ENCODE data around the gene ATG10.
"Not testable (repeated sequence)": the region's sequence is repeated elsewhere in the genome, so short reads cannot be mapped to it uniquely, and the experiment has no call there.

The ATG10 gene

GRCh38 chr5:82139837-82140236 is 168.0 kb downstream of the ATG10 start:
- not testable (repeated sequence) for DNase-seq

GRCh38 chr5:82142217-82142841 is 170.5 kb downstream of the ATG10 start:
- DNase-seq: no peak

GRCh38 chr5:82142928-82143577 is 171.2 kb downstream of the ATG10 start:
- no peak for DNase-seq

GRCh38 chr5:82147860-82148573 is 176.2 kb downstream of the ATG10 start:
- DNase-seq: no peak

GRCh38 chr5:82149434-82149833 is 177.6 kb downstream of the ATG10 start:
- no peak for DNase-seq

- DNase-seq: no peak
Measured at GRCh38 chr5:82150559-82150958, 178.7 kb downstream of the ATG10 start.

- no peak for DNase-seq
Measured at GRCh38 chr5:82151204-82151603, 179.4 kb downstream of the ATG10 start.

- no peak for DNase-seq
Measured at GRCh38 chr5:82151662-82152061, 179.8 kb downstream of the ATG10 start.

- DNase-seq: no peak
Measured at GRCh38 chr5:82152978-82153481, 181.2 kb downstream of the ATG10 start.

GRCh38 chr5:82154776-82155175 is 183.0 kb downstream of the ATG10 start:
- no peak for DNase-seq

- no peak for DNase-seq
Measured at GRCh38 chr5:82155305-82155704, 183.5 kb downstream of the ATG10 start.

- no peak for DNase-seq
Measured at GRCh38 chr5:82156874-82157273, 185.1 kb downstream of the ATG10 start.

GRCh38 chr5:82158755-82159413 is 187.1 kb downstream of the ATG10 start:
- no peak for DNase-seq

- DNase-seq: no peak
Measured at GRCh38 chr5:82160948-82161347, 189.1 kb downstream of the ATG10 start.

GRCh38 chr5:82162573-82162972 is 190.8 kb downstream of the ATG10 start:
- DNase-seq: no peak

GRCh38 chr5:82163452-82164175 is 191.8 kb downstream of the ATG10 start:
- DNase-seq: no peak

- DNase-seq: no peak
Measured at GRCh38 chr5:82164176-82164976, 192.6 kb downstream of the ATG10 start.

- peak in 1 of 2 experiments; percentile 10 for DNase-seq
Measured at GRCh38 chr5:82164977-82165713, 193.3 kb downstream of the ATG10 start.

GRCh38 chr5:82165740-82166530 is 194.1 kb downstream of the ATG10 start:
- DNase-seq: peak; percentile 68 to 80

GRCh38 chr5:82167372-82167935 is 195.6 kb downstream of the ATG10 start:
- DNase-seq: no peak

Data from cerebellar nuclear complex (tissue), 1 donor.